ENCODE results near the gene MS4A18.

The MS4A18 gene

DNA sequence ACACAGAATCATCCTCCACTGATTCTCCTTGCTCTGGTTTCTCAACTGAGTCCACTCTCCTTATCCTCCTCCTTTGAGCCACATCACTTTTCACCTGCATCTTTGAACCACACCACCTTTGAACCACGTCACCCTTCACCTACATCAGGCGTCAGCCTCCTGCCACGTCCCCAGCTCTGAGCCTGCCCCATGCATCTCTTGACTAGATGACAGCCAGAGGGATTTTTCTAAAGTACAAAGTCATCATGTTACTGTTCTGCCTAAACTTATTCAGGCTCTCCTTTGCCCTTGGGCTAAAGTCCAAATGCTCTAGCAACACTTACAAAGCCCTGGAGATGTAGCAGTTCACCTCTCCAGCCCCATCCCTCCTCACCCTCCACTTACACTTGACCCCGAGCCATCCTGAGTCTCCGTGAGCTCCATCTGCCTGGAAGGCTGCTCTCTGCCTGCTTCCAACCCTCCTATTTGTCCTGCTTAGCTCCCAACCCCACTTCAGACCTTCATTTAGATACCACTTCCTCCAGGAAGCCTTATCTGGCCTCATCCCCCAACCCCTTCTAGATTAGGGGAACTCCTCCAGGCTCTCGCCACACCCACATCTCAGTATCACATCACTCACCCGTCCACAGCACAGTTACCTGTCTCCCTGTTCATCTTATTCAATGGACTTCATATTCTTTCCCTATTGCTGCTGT is 56.9 kb downstream of the MS4A18 start:
- TF ChIP-seq, protein P1, sequence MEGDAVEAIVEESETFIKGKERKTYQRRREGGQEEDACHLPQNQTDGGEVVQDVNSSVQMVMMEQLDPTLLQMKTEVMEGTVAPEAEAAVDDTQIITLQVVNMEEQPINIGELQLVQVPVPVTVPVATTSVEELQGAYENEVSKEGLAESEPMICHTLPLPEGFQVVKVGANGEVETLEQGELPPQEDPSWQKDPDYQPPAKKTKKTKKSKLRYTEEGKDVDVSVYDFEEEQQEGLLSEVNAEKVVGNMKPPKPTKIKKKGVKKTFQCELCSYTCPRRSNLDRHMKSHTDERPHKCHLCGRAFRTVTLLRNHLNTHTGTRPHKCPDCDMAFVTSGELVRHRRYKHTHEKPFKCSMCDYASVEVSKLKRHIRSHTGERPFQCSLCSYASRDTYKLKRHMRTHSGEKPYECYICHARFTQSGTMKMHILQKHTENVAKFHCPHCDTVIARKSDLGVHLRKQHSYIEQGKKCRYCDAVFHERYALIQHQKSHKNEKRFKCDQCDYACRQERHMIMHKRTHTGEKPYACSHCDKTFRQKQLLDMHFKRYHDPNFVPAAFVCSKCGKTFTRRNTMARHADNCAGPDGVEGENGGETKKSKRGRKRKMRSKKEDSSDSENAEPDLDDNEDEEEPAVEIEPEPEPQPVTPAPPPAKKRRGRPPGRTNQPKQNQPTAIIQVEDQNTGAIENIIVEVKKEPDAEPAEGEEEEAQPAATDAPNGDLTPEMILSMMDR (IDR thresholded peaks at IDR 0.05; ENCODE audit: extremely low read depth, insufficient read depth, missing control alignments): no peak
- in situ Hi-C loops (cut with MboI; ENCODE audit: low pct_unique_long_range_greater_than_20kb, low sequenced_read_pairs, unreplicated experiment): loop anchor here (10.0 kb wide), 1 partner anchor 73 kb away; the partner anchor contains the start of gene PTGDR2
- DNase-seq (ENCODE audit: low spot score): peak; percentile 44

DNA sequence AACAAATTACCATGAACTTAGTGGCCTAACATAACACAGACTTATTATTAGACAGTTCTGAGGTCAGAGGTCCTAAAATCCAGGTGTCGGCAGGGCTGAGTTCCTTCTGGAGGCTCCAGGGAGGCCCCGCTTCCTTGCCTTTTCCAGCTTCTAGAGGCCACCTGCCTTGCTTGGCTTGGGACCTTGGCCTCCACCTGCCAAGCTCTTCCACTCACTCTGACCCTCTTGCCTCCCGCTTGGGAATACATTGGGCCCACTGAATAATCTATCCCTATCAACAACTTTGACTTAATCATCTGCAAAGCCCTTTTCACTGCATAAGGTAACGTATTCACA is 57.4 kb downstream of the MS4A18 start:
- in situ Hi-C loops (cut with MboI; ENCODE audit: low pct_unique_long_range_greater_than_20kb, low sequenced_read_pairs, unreplicated experiment): loop anchor here (10.0 kb wide), 1 partner anchor 73 kb away; the partner anchor contains the start of gene PTGDR2
- TF ChIP-seq, protein P1 (IDR thresholded peaks at IDR 0.05; ENCODE audit: extremely low read depth, insufficient read depth, missing control alignments): no peak
- no peak for DNase-seq (ENCODE audit: low spot score)

DNA sequence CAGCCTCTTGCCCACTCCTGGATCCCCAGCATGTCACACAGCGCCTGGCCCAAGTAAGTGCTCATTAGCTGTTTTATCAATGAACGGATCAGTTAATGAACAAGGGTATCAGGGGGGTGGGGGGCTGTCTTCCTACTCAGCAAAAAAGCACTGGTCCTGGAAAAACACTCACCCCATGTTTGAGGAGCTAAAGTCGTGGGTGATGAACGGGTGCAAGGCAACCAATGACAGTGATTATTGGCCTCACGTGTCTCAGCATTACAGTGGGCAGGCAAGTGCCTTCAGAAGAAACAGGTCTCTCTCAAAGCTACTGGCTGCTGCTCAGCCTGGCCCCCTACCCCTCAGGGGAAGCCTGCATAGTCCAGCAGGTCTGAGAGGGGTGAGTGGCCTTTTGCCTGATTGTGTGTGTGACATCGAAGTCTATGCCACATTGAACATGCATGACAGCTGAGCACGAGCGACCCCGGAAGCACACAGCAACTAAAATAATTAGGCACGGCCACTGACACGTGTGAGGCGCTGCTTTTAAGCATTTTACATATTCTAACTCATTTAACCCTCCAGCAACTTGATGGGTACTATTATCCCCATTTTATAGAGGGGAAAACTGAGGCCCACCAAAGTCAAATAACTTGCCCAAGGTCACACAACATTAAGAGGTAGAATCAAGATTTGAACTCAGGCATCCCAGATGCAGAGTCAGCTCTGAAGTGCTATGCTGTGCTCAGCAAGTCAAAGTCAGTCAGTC is 58.0 kb downstream of the MS4A18 start:
- in situ Hi-C loops (cut with MboI; ENCODE audit: low pct_unique_long_range_greater_than_20kb, low sequenced_read_pairs, unreplicated experiment): loop anchor here (10.0 kb wide), 1 partner anchor 72 kb away; the partner anchor contains the start of gene PTGDR2
- DNase-seq (ENCODE audit: low spot score): no peak
- TF ChIP-seq, protein P1 (IDR thresholded peaks at IDR 0.05; ENCODE audit: extremely low read depth, insufficient read depth, missing control alignments): no peak

DNA sequence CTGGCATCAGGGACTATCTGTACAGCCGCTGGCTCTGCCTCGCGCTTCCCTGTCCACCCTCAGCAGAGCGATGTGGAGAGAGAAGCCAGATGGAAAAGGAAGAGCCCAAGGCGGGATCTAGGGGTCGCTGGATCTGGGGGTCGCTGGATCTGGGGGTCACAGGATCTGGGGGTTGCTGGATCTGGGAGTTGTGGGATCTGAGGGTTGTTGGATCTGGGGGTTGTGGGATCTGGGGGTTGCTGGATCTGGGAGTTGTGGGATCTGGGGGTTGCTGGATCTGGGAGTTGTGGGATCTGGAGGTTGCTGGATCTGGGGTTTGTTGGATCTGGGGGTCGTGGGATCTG is 58.6 kb downstream of the MS4A18 start:
- in situ Hi-C loops (cut with MboI; ENCODE audit: low pct_unique_long_range_greater_than_20kb, low sequenced_read_pairs, unreplicated experiment): loop anchor here (10.0 kb wide), 1 partner anchor 72 kb away; the partner anchor contains the start of gene PTGDR2
- DNase-seq (ENCODE audit: low spot score): no peak
- TF ChIP-seq, protein P1 (IDR thresholded peaks at IDR 0.05; ENCODE audit: extremely low read depth, insufficient read depth, missing control alignments): no peak

DNA sequence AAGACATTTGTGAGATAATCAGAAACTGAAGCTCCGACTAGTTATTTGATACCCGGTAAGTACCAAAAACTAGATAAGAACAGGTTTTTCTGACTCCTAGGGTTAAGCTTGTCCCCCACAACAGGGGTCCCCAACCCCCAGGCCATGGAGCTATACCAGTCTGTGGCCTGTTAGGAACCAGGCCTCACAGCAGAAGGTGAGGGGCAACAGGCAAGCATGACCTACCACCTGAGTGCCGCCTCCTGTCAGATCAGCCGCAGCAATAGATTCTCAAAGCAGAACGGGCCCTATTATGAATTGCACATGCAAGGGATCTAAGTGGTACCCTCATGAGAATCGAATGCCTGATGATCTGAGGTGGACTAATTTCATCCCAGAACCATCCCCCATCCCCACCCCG is 59.4 kb downstream of the MS4A18 start:
- in situ Hi-C loops (cut with MboI; ENCODE audit: low pct_unique_long_range_greater_than_20kb, low sequenced_read_pairs, unreplicated experiment): loop anchor here (10.0 kb wide), 1 partner anchor 71 kb away; the partner anchor contains the start of gene PTGDR2
- TF ChIP-seq, protein P1 (IDR thresholded peaks at IDR 0.05; ENCODE audit: extremely low read depth, insufficient read depth, missing control alignments): no peak
- no peak for DNase-seq (ENCODE audit: low spot score)

DNA sequence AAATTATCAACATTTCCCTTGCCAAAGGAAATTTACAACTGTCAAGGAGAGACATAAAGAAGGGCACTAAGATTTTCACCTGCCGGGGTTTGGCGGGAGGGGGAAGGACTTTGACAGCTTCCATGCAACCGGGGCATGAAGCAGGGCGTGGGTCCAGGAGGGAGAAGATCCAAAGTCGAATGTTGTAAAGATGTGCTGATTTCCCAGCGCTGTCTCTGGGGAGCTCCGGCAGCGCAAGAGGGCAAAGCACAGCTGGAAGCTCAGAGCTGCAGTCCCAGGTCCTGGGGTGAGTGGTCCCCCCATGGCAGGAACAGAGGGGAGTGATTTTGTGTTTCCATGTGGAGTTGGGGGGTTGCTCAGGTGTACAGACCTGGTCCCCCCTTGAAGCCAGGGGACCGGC is 60.6 kb downstream of the MS4A18 start, which contains the start of gene MS4A10:
Gene MS4A10, plus strand, starts transcription at position 198 of the 400 bp plus-strand sequence. CDS start 5,003 bp downstream, outside the sequence.
- TF ChIP-seq, protein P1 (IDR thresholded peaks at IDR 0.05; ENCODE audit: extremely low read depth, insufficient read depth, missing control alignments): no peak
- no peak for DNase-seq (ENCODE audit: low spot score)
- in situ Hi-C loops (cut with MboI; ENCODE audit: low pct_unique_long_range_greater_than_20kb, low sequenced_read_pairs, unreplicated experiment): loop anchor here (10.0 kb wide), 1 partner anchor 70 kb away; the partner anchor contains the start of gene PTGDR2

Data from GM13977 (cell line).